ENCODE data around the gene TIMM50. TPM values are rescaled to one million over a fixed set of nuclear protein-coding genes. Genes with fewer than 3 reads are reported as not detected.
A peak's percentile ranks its signal among the peaks of the same experiment; 100 is the strongest.

TIMM50 gene
- total and polyA plus RNA-seq, 8 donors: 35.0 to 106 (median 50.5) TPM

- no peaks in the 10 kb centered on the region for H3K9me3 ChIP-seq
- peak within 1 kb of the TSS; percentile 30 to 46 (median 36) for H3K4me3 ChIP-seq
- DNase-seq: peak in 1 of 2 donors; percentile 59
- 0 to 5% (median 1%) methylated on average over 25 to 56 of the region's 56 CpGs for WGBS, 5 donors
- H3K36me3 ChIP-seq: no peaks in the 10 kb centered on the region
- H3K27ac ChIP-seq: no peak within 1 kb of the TSS
- TF ChIP-seq POLR2A (IDR thresholded peaks at IDR 0.05) (no peak), CTCF (IDR thresholded peaks at IDR 0.05) (no peak), EP300 (IDR thresholded peaks at IDR 0.05) (no peak), POLR2AphosphoS5 (IDR thresholded peaks at IDR 0.05) (no peak)
- peaks cover 11 to 20% (median 17%) of the 10 kb centered on the region in 4 donors for H3K4me1 ChIP-seq
- H3K27me3 ChIP-seq: peaks cover 18 to 89% (median 46%) of the 10 kb centered on the region in 3 donors
- intact Hi-C loops (cut with DNase I; ENCODE audit: low total_unique reads): loop anchor here (5.0 kb wide), 1 partner anchor 943 kb away; no protein-coding TSS in a partner anchor
These were observed 34.4 kb downstream of the TIMM50 start, which contains the start of gene SELENOV for GRCh38 chr19:39514840-39515550. TSS of gene SELENOV (plus strand) at chr19:39515139. CDS start at chr19:39515213, 74 bp downstream.

- no peak for TF ChIP-seq POLR2AphosphoS5 (IDR thresholded peaks at IDR 0.05)
- TF ChIP-seq POLR2A (IDR thresholded peaks at IDR 0.05): no peak
- TF ChIP-seq EP300 (IDR thresholded peaks at IDR 0.05): no peak
- no peak for TF ChIP-seq CTCF (IDR thresholded peaks at IDR 0.05)
- DNase-seq: no peak
These were observed 35.0 kb downstream of the TIMM50 start for GRCh38 chr19:39515551-39516191.

GRCh38 chr19:39516270-39516669, 35.6 kb downstream of the TIMM50 start:
- Histone ChIP-seq H3K9me3 (no peaks in the 10 kb centered on the region), H3K27me3 (peaks cover 18 to 76% (median 46%) of the 10 kb centered on the region in 3 donors), H3K4me3 (no peak overlapping the region), H3K27ac (no peak overlapping the region), H3K4me1 (peaks cover 11 to 20% (median 17%) of the 10 kb centered on the region in 4 donors), H3K36me3 (no peaks in the 10 kb centered on the region)
- intact Hi-C loops (cut with DNase I; ENCODE audit: low total_unique reads): no loop called here
- TF ChIP-seq POLR2A (IDR thresholded peaks at IDR 0.05) (no peak), CTCF (IDR thresholded peaks at IDR 0.05) (no peak), EP300 (IDR thresholded peaks at IDR 0.05) (no peak)
- DNase-seq: no peak
- 41 to 55% (median 46%) methylated on average over 6 of the region's 6 CpGs for WGBS, 5 donors

More at GRCh38 chr19:39515551-39516191, 35.0 kb downstream of the TIMM50 start:
- peak overlapping the region; percentile 30 to 46 (median 36) for H3K4me3 ChIP-seq
- WGBS, 5 donors: 2 to 5% (median 4%) methylated on average over 16 to 44 of the region's 44 CpGs
- H3K9me3 ChIP-seq: no peaks in the 10 kb centered on the region
- intact Hi-C loops (cut with DNase I; ENCODE audit: low total_unique reads): no loop called here
- no peaks in the 10 kb centered on the region for H3K36me3 ChIP-seq
- H3K27me3 ChIP-seq: peaks cover 18 to 82% (median 46%) of the 10 kb centered on the region in 3 donors
- peaks cover 11 to 20% (median 17%) of the 10 kb centered on the region in 4 donors for H3K4me1 ChIP-seq
- no peak overlapping the region for H3K27ac ChIP-seq

GRCh38 chr19:39517432-39517831, 36.8 kb downstream of the TIMM50 start:
- TF ChIP-seq POLR2AphosphoS5 (IDR thresholded peaks at IDR 0.05): no peak
- no peak for TF ChIP-seq CTCF (IDR thresholded peaks at IDR 0.05)
- no peak for TF ChIP-seq POLR2A (IDR thresholded peaks at IDR 0.05)
- TF ChIP-seq EP300 (IDR thresholded peaks at IDR 0.05): no peak
- H3K27ac ChIP-seq: no peak overlapping the region
- H3K4me1 ChIP-seq: peaks cover 11 to 20% (median 17%) of the 10 kb centered on the region in 4 donors
- no peaks in the 10 kb centered on the region for H3K36me3 ChIP-seq
- H3K9me3 ChIP-seq: no peaks in the 10 kb centered on the region
- 65 to 80% (median 74%) methylated on average over 3 of the region's 3 CpGs for WGBS, 5 donors
- no peak for DNase-seq
- intact Hi-C loops (cut with DNase I; ENCODE audit: low total_unique reads): no loop called here
- H3K27me3 ChIP-seq: peaks cover 18 to 64% (median 46%) of the 10 kb centered on the region in 3 donors
- H3K4me3 ChIP-seq: no peak overlapping the region
